MCF 10A (cell line): ENCODE results near the gene FAM50A. TPM values are rescaled to one million over a fixed set of nuclear protein-coding genes. Genes with fewer than 3 reads are reported as not detected.

ENCODE experiments used
- BruUV-seq: library from RNA; stranded (reverse); fragments of 400-500 nt; replicated peaks from 2 replicates; lab custom pipeline; 2021; lab: Mats Ljungman, UMichigan
- CTCF ChIA-PET: fragments of 300-600 bp; sonication (Branson Sonifier 250); formaldehyde crosslinking; extraction: SDS; loops from one replicate; lab custom pipeline; 2021; ENCODE audit warnings: antibody characterized with exemption, inconsistent platforms; lab: Yijun Ruan, JAX
- POLR2A ChIA-PET: fragments of 300-600, 350-650 bp; sonication (Branson Sonifier 250); formaldehyde crosslinking; extraction: SDS; loops from one replicate; lab custom pipeline; 2020; ENCODE audit warnings: antibody characterized with exemption, inconsistent platforms; lab: Yijun Ruan, JAX
- DNase-seq: peaks from one replicate; pipeline ENCODE4 v3.0.0-alpha.2; 2018; ENCODE audit not compliant: unreplicated experiment
- H3K27ac Mint-ChIP-seq: one replicate; pipeline ENCODE4 v1.8.0; 2022; ENCODE audit warnings: mild to moderate bottlenecking, low read depth, mixed read lengths; ENCODE audit not compliant: unreplicated experiment
- H3K27me3 Mint-ChIP-seq: one replicate; pipeline ENCODE4 v1.8.0; 2022; ENCODE audit warnings: mixed read lengths; ENCODE audit not compliant: insufficient read depth, unreplicated experiment
- H3K36me3 Mint-ChIP-seq: one replicate; pipeline ENCODE4 v1.8.0; 2022; ENCODE audit warnings: mild to moderate bottlenecking, moderate library complexity, mixed read lengths; ENCODE audit not compliant: insufficient read depth, unreplicated experiment
- H3K4me1 Mint-ChIP-seq: one replicate; pipeline ENCODE4 v1.8.0; 2022; ENCODE audit warnings: mixed read lengths; ENCODE audit not compliant: insufficient read depth, unreplicated experiment
- H3K4me3 Mint-ChIP-seq: one replicate; pipeline ENCODE4 v1.8.0; 2022; ENCODE audit warnings: mild to moderate bottlenecking, moderate library complexity, mixed read lengths; ENCODE audit not compliant: unreplicated experiment
- H3K9me3 Mint-ChIP-seq: one replicate; pipeline ENCODE4 v1.8.0; 2022; ENCODE audit warnings: mixed read lengths; ENCODE audit not compliant: unreplicated experiment
- CTCF ChIP-seq: fragments of 200-600 bp; IDR thresholded peaks from one replicate; pipeline ENCODE4 v1.8.0; 2022; ENCODE audit warnings: antibody characterized with exemption, mild to moderate bottlenecking; ENCODE audit not compliant: unreplicated experiment
- intact Hi-C: fragments of 100-400 bp; cut with micrococcal nuclease; formaldehyde crosslinking; loops from 2 replicates; pipeline ENCODE4 v1.14.1; 2022
- total RNA-seq: library from RNA; stranded (reverse); gene quantifications from 2 replicates; pipeline ENCODE4 v1.2.3, GENCODE V29; 2022

The FAM50A gene
- total RNA-seq, 1 experiment from 2014 or later = 62.1 TPM

- intact Hi-C loops = loop anchor here (5.0 kb wide), 1 partner anchor 35 kb away; the partner anchor contains the start of gene DNASE1L1
- ChIA-PET POLR2A (interaction anchor here (0.6 to 1.0 kb wide), 2 partner anchors 15 to 18 kb away, joined by 3 to 4 read pairs; no protein-coding TSS in a partner anchor), CTCF (interaction anchor here (0.8 to 1.0 kb wide), 3 partner anchors 13 to 85 kb away, joined by 3 to 4 read pairs (median 3); no protein-coding TSS in a partner anchor)
- TSS peak; percentile 34 for BruUV-seq
- Mint-ChIP-seq H3K36me3 (peaks cover 23% of the 10 kb centered on the region), H3K9me3 (no peaks in the 10 kb centered on the region), H3K27me3 (peaks cover 14% of the 10 kb centered on the region), H3K27ac (no peak overlapping the region), H3K4me3 (no peak overlapping the region), H3K4me1 (no peaks in the 10 kb centered on the region)
- TF ChIP-seq CTCF = no peak
- DNase-seq = peak; percentile 58
Measured at GRCh38 chrX:154441984-154442707, 1.8 kb upstream of the FAM50A start.

GRCh38 chrX:154443479-154443910 is 446 bp upstream of the FAM50A start:
- POLR2A ChIA-PET = interaction anchor here (0.6 to 1.5 kb wide), 5 partner anchors 14 to 269 kb away, joined by 3 to 5 read pairs (median 3); partner anchors contain the start of gene TAFAZZIN
- intact Hi-C loops = loop anchor here (5.0 kb wide), 1 partner anchor 36 kb away; the partner anchor contains the start of gene DNASE1L1
- H3K4me1 Mint-ChIP-seq = no peaks in the 10 kb centered on the region
- DNase-seq = no peak
- H3K36me3 Mint-ChIP-seq = peaks cover 27% of the 10 kb centered on the region
- H3K27me3 Mint-ChIP-seq = peaks cover 19% of the 10 kb centered on the region
- peak overlapping the region; percentile 69 for H3K4me3 Mint-ChIP-seq
- CTCF ChIA-PET = interaction anchor here (0.6 to 0.9 kb wide), 3 partner anchors 9 to 148 kb away, joined by 3 read pairs; partner anchors contain the start of gene TKTL1
- peak overlapping the region; percentile 78 for H3K27ac Mint-ChIP-seq
- BruUV-seq = no TSS peak
- no peaks in the 10 kb centered on the region for H3K9me3 Mint-ChIP-seq
- TF ChIP-seq CTCF = no peak

GRCh38 chrX:154444755-154445246 is 860 bp downstream of the FAM50A start:
- intact Hi-C loops = loop anchor here (5.0 kb wide), 1 partner anchor 38 kb away; the partner anchor contains the start of gene DNASE1L1
- H3K27me3 Mint-ChIP-seq = peaks cover 19% of the 10 kb centered on the region
- H3K27ac Mint-ChIP-seq = peak overlapping the region; percentile 31
- H3K9me3 Mint-ChIP-seq = no peaks in the 10 kb centered on the region
- TF ChIP-seq CTCF = no peak
- POLR2A ChIA-PET = interaction anchor here (0.5 to 1.5 kb wide), 4 partner anchors 10 to 46 kb away, joined by 3 read pairs; partner anchors contain the start of gene SLC10A3
- H3K4me3 Mint-ChIP-seq = peak overlapping the region; percentile 69
- no TSS peak for BruUV-seq
- H3K4me1 Mint-ChIP-seq = no peaks in the 10 kb centered on the region
- no peak for DNase-seq
- peaks cover 32% of the 10 kb centered on the region for H3K36me3 Mint-ChIP-seq
- CTCF ChIA-PET = interaction anchor here (0.7 to 0.9 kb wide), 2 partner anchors 8 to 72 kb away, joined by 3 read pairs; no protein-coding TSS in a partner anchor

GRCh38 chrX:154445776-154446175 is 1.8 kb downstream of the FAM50A start:
- intact Hi-C loops = no loop called here
- H3K27me3 Mint-ChIP-seq = peaks cover 19% of the 10 kb centered on the region
- H3K36me3 Mint-ChIP-seq = peaks cover 35% of the 10 kb centered on the region
- H3K4me3 Mint-ChIP-seq = no peak overlapping the region
- no TSS peak for BruUV-seq
- no peak for DNase-seq
- no peaks in the 10 kb centered on the region for H3K4me1 Mint-ChIP-seq
- no peak for TF ChIP-seq CTCF
- ChIA-PET POLR2A (interaction anchor here (1.0 kb wide), 2 partner anchors 12 to 48 kb away, joined by 3 to 4 read pairs; no protein-coding TSS in a partner anchor), CTCF (interaction anchor here (0.5 to 0.6 kb wide), 3 partner anchors 45 to 1489 kb away, joined by 3 to 4 read pairs (median 3); no protein-coding TSS in a partner anchor)
- H3K27ac Mint-ChIP-seq = no peak overlapping the region
- H3K9me3 Mint-ChIP-seq = no peaks in the 10 kb centered on the region
